ENCODE results near the gene PDE4B. TPM values are rescaled to one million over a fixed set of nuclear protein-coding genes. Genes with fewer than 3 reads are reported as not detected.

PDE4B gene
- polyA plus RNA-seq, 3 donors from 2014 or later = 7.4 to 25.1 (median 18.9) TPM

- Mint-ChIP-seq H3K9me3 (no peaks in the 10 kb centered on the region), H3K27ac (peak overlapping the region; percentile 68 to 95 (median 88)), H3K27me3 (ENCODE audit: low read depth in 3 of 3) (peaks cover 0 to 1% (median 0%) of the 10 kb centered on the region in 3 donors), H3K36me3 (peaks cover 0 to 11% (median 3%) of the 10 kb centered on the region in 3 donors), H3K4me3 (peak overlapping the region; percentile 48 to 71 (median 57)), H3K4me1 (peaks cover 36 to 74% of the 10 kb centered on the region in 2 donors)
- DNase-seq = peak; percentile 62 to 78 (median 76)
Observed at GRCh38 chr1:66350001-66350547, 557.4 kb downstream of the PDE4B start.

DNA sequence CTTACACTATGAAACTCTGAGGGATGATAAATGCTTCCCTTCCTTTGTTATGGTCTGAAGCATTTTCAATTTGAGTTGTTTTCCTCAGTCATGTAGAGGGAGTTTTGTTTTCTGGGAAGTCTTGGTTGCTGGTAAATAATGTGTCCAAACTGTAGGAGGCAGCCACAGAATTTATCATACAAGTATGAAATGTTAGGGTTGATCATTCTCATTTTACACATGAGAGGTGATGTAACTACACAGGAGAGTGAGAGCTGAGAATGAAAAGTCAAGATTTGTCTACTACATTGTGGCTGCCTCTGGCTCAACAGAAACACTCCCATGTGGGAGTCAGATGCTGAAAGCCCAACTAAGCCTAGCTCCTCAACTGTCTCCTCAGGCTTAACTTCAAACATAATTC, 558.8 kb downstream of the PDE4B start:
- peaks cover 0 to 22% (median 3%) of the 10 kb centered on the region in 3 donors for H3K36me3 Mint-ChIP-seq

DNA sequence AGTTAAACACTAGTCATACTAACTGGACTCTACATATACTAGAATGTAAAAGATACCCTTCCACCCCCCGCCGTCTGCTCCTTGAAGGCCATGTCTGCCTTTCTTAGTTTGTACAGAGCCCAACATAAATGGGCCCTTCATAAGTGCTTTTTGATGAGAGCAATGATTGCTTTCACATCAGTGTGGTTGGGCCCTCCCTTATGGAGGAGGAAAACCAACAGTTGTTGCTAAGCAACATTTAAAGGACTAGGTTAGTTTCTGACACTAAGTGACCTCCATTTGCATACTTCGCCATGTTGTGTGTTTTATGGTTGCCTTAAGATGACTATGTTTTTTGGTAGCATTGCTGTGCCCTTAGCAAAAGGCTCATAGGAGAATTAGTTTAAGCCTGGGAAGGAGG, 559.2 kb downstream of the PDE4B start:
- Mint-ChIP-seq H3K36me3 (peaks cover 0 to 24% (median 2%) of the 10 kb centered on the region in 3 donors), H3K4me3 (peak overlapping the region in 4 of 5 donors; percentile 51 to 75 (median 58)), H3K9me3 (no peaks in the 10 kb centered on the region), H3K4me1 (peaks cover 36 to 72% of the 10 kb centered on the region in 2 donors), H3K27ac (peak overlapping the region; percentile 68 to 95 (median 85)), H3K27me3 (ENCODE audit: low read depth in 3 of 3) (peaks cover 0 to 1% (median 0%) of the 10 kb centered on the region in 3 donors)
- DNase-seq = peak; percentile 59 to 70 (median 69)

More for the DNA sequence above, 558.8 kb downstream of the PDE4B start:
- H3K27me3 Mint-ChIP-seq (ENCODE audit: low read depth in 3 of 3) = peaks cover 0 to 1% (median 0%) of the 10 kb centered on the region in 3 donors
- H3K9me3 Mint-ChIP-seq = no peaks in the 10 kb centered on the region
- H3K27ac Mint-ChIP-seq = peak overlapping the region; percentile 68 to 95 (median 85)
- peak overlapping the region in 4 of 5 donors; percentile 51 to 75 (median 58) for H3K4me3 Mint-ChIP-seq
- peak in 1 of 3 donors; percentile 29 for DNase-seq
- H3K4me1 Mint-ChIP-seq = peaks cover 34 to 72% of the 10 kb centered on the region in 2 donors

- peaks cover 0 to 24% (median 0%) of the 10 kb centered on the region in 3 donors for H3K36me3 Mint-ChIP-seq
- peaks cover 41 to 78% of the 10 kb centered on the region in 2 donors for H3K4me1 Mint-ChIP-seq
- H3K9me3 Mint-ChIP-seq = no peaks in the 10 kb centered on the region
- peaks cover 0 to 1% (median 0%) of the 10 kb centered on the region in 3 donors for H3K27me3 Mint-ChIP-seq (ENCODE audit: low read depth in 3 of 3)
- H3K27ac Mint-ChIP-seq = peak overlapping the region in 5 of 6 donors; percentile 7 to 95 (median 82)
- DNase-seq = no peak
- no peak overlapping the region for H3K4me3 Mint-ChIP-seq
Observed at GRCh38 chr1:66352792-66353191, 560.1 kb downstream of the PDE4B start.

DNA sequence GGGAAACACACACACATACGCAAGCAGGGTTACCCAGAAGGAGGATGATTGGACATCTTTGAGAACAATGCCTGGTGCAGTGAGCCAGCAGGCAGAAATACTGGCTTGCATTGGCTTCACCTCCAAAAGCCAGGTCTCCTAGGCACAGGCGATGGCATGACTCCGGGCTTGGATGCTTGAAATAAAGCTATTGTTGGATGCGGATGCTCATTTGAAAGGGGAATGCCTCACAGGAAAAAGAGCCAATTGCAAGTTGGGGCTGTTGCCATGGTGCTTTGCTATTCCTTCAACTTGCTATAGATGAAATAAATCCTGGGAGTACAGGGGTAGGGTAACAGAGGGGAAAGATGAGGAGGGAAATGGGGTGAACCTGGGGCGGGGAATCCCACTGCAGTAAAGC, 560.6 kb downstream of the PDE4B start:
- Mint-ChIP-seq H3K27me3 (ENCODE audit: low read depth in 3 of 3) (peaks cover 0 to 1% (median 0%) of the 10 kb centered on the region in 3 donors), H3K4me1 (peaks cover 46 to 83% of the 10 kb centered on the region in 2 donors), H3K4me3 (no peak overlapping the region), H3K36me3 (peaks cover 0 to 24% (median 0%) of the 10 kb centered on the region in 3 donors), H3K9me3 (no peaks in the 10 kb centered on the region), H3K27ac (peak overlapping the region in 4 of 6 donors; percentile 7 to 95 (median 60))
- no peak for DNase-seq

DNA sequence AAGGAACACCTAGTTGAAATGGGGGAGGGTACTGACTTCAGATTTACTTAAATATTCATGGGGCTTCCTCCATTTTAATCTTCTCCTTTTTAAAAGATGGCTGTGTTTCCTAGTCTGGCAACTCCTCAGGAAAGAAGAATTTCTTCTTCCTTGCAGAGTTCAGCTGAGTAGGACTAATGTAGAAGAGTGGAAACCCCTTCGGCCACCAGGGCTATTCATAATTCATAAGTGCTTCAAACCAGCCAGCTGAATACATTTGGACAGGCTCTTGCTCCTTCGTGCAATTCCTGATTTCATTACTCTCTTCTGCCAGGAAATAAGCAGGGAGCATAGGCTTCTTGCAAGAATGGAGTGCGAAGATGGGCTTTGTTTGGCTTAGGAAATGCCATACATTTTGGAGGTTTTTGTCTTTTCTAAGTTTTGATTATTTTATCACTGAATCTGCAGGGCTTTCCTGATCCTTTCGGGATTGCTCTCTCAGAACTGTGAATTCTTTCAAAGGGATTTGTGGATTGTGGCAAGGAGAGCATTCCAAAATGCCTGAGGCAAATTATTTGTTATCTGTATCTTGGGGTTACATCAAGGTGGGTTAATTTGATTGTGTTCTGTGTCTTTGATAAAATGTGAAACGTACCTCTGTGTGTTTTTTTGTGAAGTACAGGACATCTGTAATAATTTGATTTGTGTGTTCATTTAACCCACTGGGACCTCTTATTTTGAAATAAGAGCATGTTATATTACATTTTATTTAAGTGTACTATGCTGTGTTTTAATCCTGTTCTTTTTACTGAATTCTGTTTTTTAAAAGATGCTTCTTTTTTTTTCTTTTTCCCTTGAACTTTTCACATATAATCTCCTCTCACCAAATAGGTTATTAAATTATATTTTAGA, 561.9 kb downstream of the PDE4B start:
- no peak for DNase-seq
- Mint-ChIP-seq H3K4me1 (peaks cover 43 to 83% of the 10 kb centered on the region in 2 donors), H3K9me3 (no peaks in the 10 kb centered on the region), H3K27me3 (ENCODE audit: low read depth in 3 of 3) (peaks cover 0 to 1% (median 0%) of the 10 kb centered on the region in 3 donors), H3K4me3 (no peak overlapping the region), H3K36me3 (peaks cover 0 to 24% (median 0%) of the 10 kb centered on the region in 3 donors), H3K27ac (no peak overlapping the region)

GRCh38 chr1:66355756-66356155, 563.1 kb downstream of the PDE4B start:
- no peak overlapping the region for H3K4me3 Mint-ChIP-seq
- H3K36me3 Mint-ChIP-seq = peaks cover 0 to 24% (median 0%) of the 10 kb centered on the region in 3 donors
- H3K27ac Mint-ChIP-seq = no peak overlapping the region
- peaks cover 0 to 1% (median 0%) of the 10 kb centered on the region in 3 donors for H3K27me3 Mint-ChIP-seq (ENCODE audit: low read depth in 3 of 3)
- H3K9me3 Mint-ChIP-seq = no peaks in the 10 kb centered on the region
- DNase-seq = no peak
- peaks cover 33 to 74% of the 10 kb centered on the region in 2 donors for H3K4me1 Mint-ChIP-seq

- peaks cover 25 to 65% of the 10 kb centered on the region in 2 donors for H3K4me1 Mint-ChIP-seq
- peaks cover 0 to 27% (median 0%) of the 10 kb centered on the region in 3 donors for H3K36me3 Mint-ChIP-seq
- H3K9me3 Mint-ChIP-seq = no peaks in the 10 kb centered on the region
- H3K4me3 Mint-ChIP-seq = peak overlapping the region in 1 of 5 donors; percentile 9
- peak overlapping the region in 3 of 6 donors; percentile 26 to 51 (median 28) for H3K27ac Mint-ChIP-seq
- DNase-seq = no peak
- H3K27me3 Mint-ChIP-seq (ENCODE audit: low read depth in 3 of 3) = peaks cover 0 to 1% (median 0%) of the 10 kb centered on the region in 3 donors
Observed at GRCh38 chr1:66356605-66357004, 563.9 kb downstream of the PDE4B start.

GRCh38 chr1:66357021-66357420, 564.3 kb downstream of the PDE4B start:
- H3K27me3 Mint-ChIP-seq (ENCODE audit: low read depth in 3 of 3) = peaks cover 0 to 1% (median 0%) of the 10 kb centered on the region in 3 donors
- peaks cover 21 to 61% of the 10 kb centered on the region in 2 donors for H3K4me1 Mint-ChIP-seq
- peak overlapping the region in 1 of 5 donors; percentile 9 for H3K4me3 Mint-ChIP-seq
- peak overlapping the region in 3 of 6 donors; percentile 35 to 82 (median 36) for H3K27ac Mint-ChIP-seq
- no peaks in the 10 kb centered on the region for H3K9me3 Mint-ChIP-seq
- DNase-seq = no peak
- peaks cover 0 to 30% (median 0%) of the 10 kb centered on the region in 3 donors for H3K36me3 Mint-ChIP-seq

DNA sequence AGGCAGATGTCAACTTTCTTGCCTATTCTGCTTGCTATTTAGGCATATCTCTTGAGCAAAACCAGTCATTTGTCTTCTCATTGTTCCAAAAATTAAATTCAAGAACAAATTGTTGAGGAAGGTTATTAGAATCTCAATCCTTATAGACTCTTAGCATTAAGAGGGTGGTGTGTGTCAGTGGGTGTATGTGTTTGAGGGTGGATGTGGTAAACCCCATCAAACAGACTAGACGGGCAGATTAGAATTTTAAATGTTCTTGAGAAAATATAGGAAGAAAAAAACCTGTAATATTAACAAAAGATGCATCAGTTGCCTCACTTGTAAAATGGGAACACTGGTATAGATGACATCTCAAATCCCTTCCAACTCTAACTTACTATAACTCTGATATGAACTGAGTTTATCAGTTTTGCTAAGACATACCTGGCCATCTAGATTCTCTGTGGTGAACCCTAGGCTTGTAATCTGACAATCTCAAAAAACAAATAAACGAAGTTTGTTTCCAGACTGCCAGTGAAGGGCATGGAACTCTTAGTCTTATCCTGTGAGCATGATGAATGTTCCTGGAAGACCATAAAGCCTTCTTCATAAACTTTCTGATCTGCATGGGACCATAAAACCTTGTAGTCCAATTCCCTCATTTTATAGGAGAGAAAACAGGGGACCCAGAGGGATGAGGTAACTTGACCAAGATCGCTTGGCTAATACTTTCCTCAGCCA, 564.9 kb downstream of the PDE4B start:
- Mint-ChIP-seq H3K36me3 (peaks cover 0 to 34% (median 0%) of the 10 kb centered on the region in 3 donors), H3K27me3 (ENCODE audit: low read depth in 3 of 3) (peaks cover 0 to 1% (median 0%) of the 10 kb centered on the region in 3 donors), H3K4me3 (peak overlapping the region; percentile 25 to 70 (median 40)), H3K4me1 (peaks cover 14 to 55% of the 10 kb centered on the region in 2 donors), H3K9me3 (no peaks in the 10 kb centered on the region), H3K27ac (peak overlapping the region in 5 of 6 donors; percentile 12 to 82 (median 35))
- DNase-seq = peak; percentile 47 to 59 (median 52)

DNA sequence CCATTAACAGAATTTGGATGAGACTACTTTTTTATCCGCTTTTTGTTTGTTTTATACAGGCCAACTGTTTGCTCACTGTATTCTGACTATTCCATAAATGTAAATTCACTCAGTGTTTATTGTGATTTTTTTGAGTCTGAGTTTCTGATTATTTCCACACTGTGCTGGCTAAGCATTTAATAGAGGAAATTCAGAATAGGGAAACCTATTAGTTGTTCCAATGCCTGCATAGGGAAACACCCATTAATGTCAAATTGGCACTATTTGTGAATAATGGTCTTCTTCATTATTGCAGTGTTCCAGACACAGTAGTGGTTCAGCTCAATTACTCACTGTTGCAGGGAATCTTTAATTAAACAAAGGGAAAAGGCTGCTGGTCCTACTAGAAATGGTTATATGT, 566.6 kb downstream of the PDE4B start:
- Mint-ChIP-seq H3K27ac (peak overlapping the region in 1 of 6 donors; percentile 19), H3K9me3 (no peaks in the 10 kb centered on the region), H3K4me1 (peaks cover 13 to 44% of the 10 kb centered on the region in 2 donors), H3K27me3 (ENCODE audit: low read depth in 3 of 3) (no peaks in the 10 kb centered on the region), H3K36me3 (peaks cover 0 to 32% (median 0%) of the 10 kb centered on the region in 3 donors), H3K4me3 (no peak overlapping the region)
- no peak for DNase-seq

- H3K9me3 Mint-ChIP-seq = no peaks in the 10 kb centered on the region
- H3K27me3 Mint-ChIP-seq (ENCODE audit: low read depth in 3 of 3) = no peaks in the 10 kb centered on the region
- no peak overlapping the region for H3K27ac Mint-ChIP-seq
- no peak for DNase-seq
- H3K4me3 Mint-ChIP-seq = no peak overlapping the region
- peaks cover 13 to 44% of the 10 kb centered on the region in 2 donors for H3K4me1 Mint-ChIP-seq
- H3K36me3 Mint-ChIP-seq = peaks cover 0 to 38% (median 0%) of the 10 kb centered on the region in 3 donors
Observed at GRCh38 chr1:66359815-66360214, 567.1 kb downstream of the PDE4B start.

GRCh38 chr1:66360285-66360724, 567.6 kb downstream of the PDE4B start:
- DNase-seq = no peak
- Mint-ChIP-seq H3K27ac (no peak overlapping the region), H3K4me1 (peaks cover 13 to 43% of the 10 kb centered on the region in 2 donors), H3K36me3 (peaks cover 0 to 41% (median 0%) of the 10 kb centered on the region in 3 donors), H3K27me3 (ENCODE audit: low read depth in 3 of 3) (no peaks in the 10 kb centered on the region), H3K9me3 (no peaks in the 10 kb centered on the region), H3K4me3 (no peak overlapping the region)

Measured in immature natural killer cell (primary cell).